ENCODE results near the gene GJA3.

GRCh38 chr13:20130652-20131051 is 30.2 kb downstream of the GJA3 start:
- TF ChIP-seq, protein P1, sequence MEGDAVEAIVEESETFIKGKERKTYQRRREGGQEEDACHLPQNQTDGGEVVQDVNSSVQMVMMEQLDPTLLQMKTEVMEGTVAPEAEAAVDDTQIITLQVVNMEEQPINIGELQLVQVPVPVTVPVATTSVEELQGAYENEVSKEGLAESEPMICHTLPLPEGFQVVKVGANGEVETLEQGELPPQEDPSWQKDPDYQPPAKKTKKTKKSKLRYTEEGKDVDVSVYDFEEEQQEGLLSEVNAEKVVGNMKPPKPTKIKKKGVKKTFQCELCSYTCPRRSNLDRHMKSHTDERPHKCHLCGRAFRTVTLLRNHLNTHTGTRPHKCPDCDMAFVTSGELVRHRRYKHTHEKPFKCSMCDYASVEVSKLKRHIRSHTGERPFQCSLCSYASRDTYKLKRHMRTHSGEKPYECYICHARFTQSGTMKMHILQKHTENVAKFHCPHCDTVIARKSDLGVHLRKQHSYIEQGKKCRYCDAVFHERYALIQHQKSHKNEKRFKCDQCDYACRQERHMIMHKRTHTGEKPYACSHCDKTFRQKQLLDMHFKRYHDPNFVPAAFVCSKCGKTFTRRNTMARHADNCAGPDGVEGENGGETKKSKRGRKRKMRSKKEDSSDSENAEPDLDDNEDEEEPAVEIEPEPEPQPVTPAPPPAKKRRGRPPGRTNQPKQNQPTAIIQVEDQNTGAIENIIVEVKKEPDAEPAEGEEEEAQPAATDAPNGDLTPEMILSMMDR (IDR thresholded peaks at IDR 0.05), result no peak
- no peak for TF ChIP-seq POLR2A (IDR thresholded peaks at IDR 0.05)
